Activated gamma-delta T cell treated with Interleukin-2 at 50 U/mL for 16 hours (primary cell): ENCODE data around the gene COMT.

ENCODE experiments used
- DNase-seq: peaks from one replicate; pipeline ENCODE4 v3.0.0-alpha.2; 2020

COMT gene

DNA sequence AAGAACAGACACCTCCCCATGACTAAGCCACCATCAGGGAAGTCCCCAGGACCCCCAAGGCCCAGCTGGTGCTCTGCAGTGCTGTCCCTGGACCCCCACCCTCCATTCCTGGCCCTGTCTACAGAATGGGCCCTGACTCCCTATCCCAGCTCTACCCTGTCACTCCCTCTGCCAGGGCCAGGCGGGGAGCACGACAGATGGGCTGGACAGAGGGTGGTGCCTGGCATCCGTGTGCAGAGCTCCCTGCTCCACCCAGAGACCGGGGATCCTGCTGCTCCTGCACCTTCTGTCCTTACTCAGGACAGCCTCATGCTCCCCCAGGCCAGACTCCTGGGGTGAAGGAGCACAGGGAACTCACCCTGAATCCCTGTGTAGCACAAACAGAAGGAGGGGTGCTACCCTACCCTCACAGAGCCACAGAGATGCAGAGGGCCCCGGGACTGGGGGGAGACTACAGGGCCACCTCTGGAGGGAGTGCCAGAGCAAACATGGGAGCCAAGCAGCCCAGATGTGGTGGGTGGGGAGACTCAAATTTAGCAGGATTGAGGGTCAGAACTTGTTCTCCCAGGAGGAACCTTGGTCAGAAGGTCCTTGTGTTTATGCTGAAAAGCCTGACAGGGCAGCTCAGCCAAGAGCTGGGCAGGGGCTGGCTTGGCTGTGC lies 73.1 kb downstream of the COMT start:
- no peak for DNase-seq

DNA sequence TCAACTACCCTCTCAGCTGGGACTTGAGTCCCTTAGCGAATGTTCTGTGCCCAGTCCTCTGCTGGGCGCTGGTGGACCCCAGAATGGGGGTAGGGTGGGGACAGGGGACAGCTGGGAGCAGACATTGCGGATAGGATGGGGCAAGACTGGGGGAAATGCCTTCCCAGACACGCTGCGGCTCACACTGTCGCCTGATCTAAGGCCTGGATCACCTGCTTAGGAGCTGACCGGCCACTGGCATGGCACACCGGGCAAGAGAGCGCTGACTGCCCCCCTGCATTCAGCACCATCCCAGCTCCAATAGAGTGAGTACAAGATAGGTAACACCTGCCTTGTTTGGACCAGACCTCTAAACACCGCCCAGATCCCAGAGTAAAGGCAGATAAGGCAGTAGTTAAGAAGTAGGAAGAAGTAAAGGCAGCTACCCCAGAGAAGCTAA lies 73.6 kb downstream of the COMT start:
- no peak for DNase-seq

GRCh38 chr22:20015971-20016733 lies 74.6 kb downstream of the COMT start:
- no peak for DNase-seq

- peak; percentile 90 for DNase-seq
Measured at GRCh38 chr22:20016734-20017621, 75.4 kb downstream of the COMT start, which contains the start of gene ARVCF. ARVCF (minus strand) TSS chr22:20016823; CDS start chr22:19990794, 26,029 bp downstream.

- DNase-seq = no peak
Measured at GRCh38 chr22:20017622-20017958, 76.0 kb downstream of the COMT start.

GRCh38 chr22:20018001-20018400 lies 76.4 kb downstream of the COMT start:
- DNase-seq = no peak
